Stimulated activated CD8-positive, alpha-beta memory T cell treated with anti-CD3 and anti-CD28 coated beads, Interleukin-4, amount 100 ng/mL, for 4 hours (primary cell): ENCODE measurements around the gene CCK.
"Not testable (repeated sequence)": the region's sequence is repeated elsewhere in the genome, so short reads cannot be mapped to it uniquely, and the experiment has no call there.

Source experiments
- DNase-seq, 2 donors: peaks; one replicate each; pipeline ENCODE4 v3.0.0-alpha.2; 2020; ENCODE audit warnings: low read depth in 2 of 2, low spot score in 1 of 2

CCK gene

GRCh38 chr3:42266085-42266484 lies at the start of gene CCK:
Gene CCK, minus strand, starts transcription at chr3:42266185. Its CDS starts 2,555 bp downstream, at chr3:42263630.
- no peak for DNase-seq

GRCh38 chr3:42314411-42314810 lies 48.4 kb upstream of the CCK start:
- DNase-seq, result no peak

GRCh38 chr3:42308651-42309050 lies 42.7 kb upstream of the CCK start:
- DNase-seq, result no peak

- DNase-seq, result no peak
Observed at GRCh38 chr3:42306499-42306898, 40.5 kb upstream of the CCK start.

GRCh38 chr3:42302924-42303634 lies 37.1 kb upstream of the CCK start:
- no peak for DNase-seq

GRCh38 chr3:42301446-42302175 lies 35.6 kb upstream of the CCK start:
- DNase-seq, result no peak

GRCh38 chr3:42300778-42301177 lies 34.8 kb upstream of the CCK start:
- no peak for DNase-seq

GRCh38 chr3:42300013-42300412 lies 34.0 kb upstream of the CCK start:
- DNase-seq, result no peak

GRCh38 chr3:42298259-42298658 lies 32.3 kb upstream of the CCK start:
- DNase-seq, result no peak

- DNase-seq, result no peak
Observed at GRCh38 chr3:42292009-42292408, 26.0 kb upstream of the CCK start.

GRCh38 chr3:42290966-42291714 lies 25.2 kb upstream of the CCK start:
- no peak for DNase-seq

- DNase-seq, result no peak
Observed at GRCh38 chr3:42289026-42289425, 23.0 kb upstream of the CCK start.

- DNase-seq, result no peak
Observed at GRCh38 chr3:42288385-42288784, 22.4 kb upstream of the CCK start.

- not testable (repeated sequence) for DNase-seq
Observed at GRCh38 chr3:42287423-42287822, 21.4 kb upstream of the CCK start.

GRCh38 chr3:42277676-42278075 lies 11.7 kb upstream of the CCK start:
- DNase-seq, result no peak

- no peak for DNase-seq
Observed at GRCh38 chr3:42276141-42277132, 10.5 kb upstream of the CCK start.

- DNase-seq, result no peak
Observed at GRCh38 chr3:42275217-42275616, 9.2 kb upstream of the CCK start.

- DNase-seq, result no peak
Observed at GRCh38 chr3:42274266-42274665, 8.3 kb upstream of the CCK start.

- DNase-seq, result no peak
Observed at GRCh38 chr3:42273361-42273760, 7.4 kb upstream of the CCK start.

GRCh38 chr3:42271786-42272185 lies 5.8 kb upstream of the CCK start:
- no peak for DNase-seq

GRCh38 chr3:42270561-42270960 lies 4.6 kb upstream of the CCK start:
- DNase-seq, result no peak
